MM.1S (cell line): ENCODE measurements around the gene DRAM2.

Experiments used
- DNase-seq: peaks from one replicate; pipeline ENCODE4 v3.0.0-alpha.2; 2015
- H2AFZ ChIP-seq: fragments of 300-600 bp; sonication (generic); 2 replicates; pipeline ENCODE4 v1.6.0; 2016; ENCODE audit warnings: antibody characterized with exemption, low read length
- H3F3A ChIP-seq: fragments of 300-600 bp; sonication (generic); 2 replicates; pipeline ENCODE4 v1.6.1; 2016; ENCODE audit warnings: mild to moderate bottlenecking, antibody characterized with exemption, low read length, moderate library complexity, mixed read lengths; ENCODE audit not compliant: insufficient read depth
- H3K27ac ChIP-seq: fragments of 300-600 bp; sonication (generic); 2 replicates; pipeline ENCODE4 v1.5.1; 2016; ENCODE audit warnings: mild to moderate bottlenecking, low read length
- H3K27me3 ChIP-seq: fragments of 300-600 bp; sonication (generic); replicated peaks from 2 replicates; pipeline ENCODE4 v1.6.0; 2016; ENCODE audit warnings: low read length; ENCODE audit not compliant: insufficient read depth
- H3K36me3 ChIP-seq: fragments of 300-600 bp; sonication (generic); replicated peaks from 2 replicates; pipeline ENCODE4 v1.6.1; 2016; ENCODE audit warnings: mild to moderate bottlenecking, low read length, mixed read lengths; ENCODE audit not compliant: insufficient read depth
- H3K4me1 ChIP-seq: fragments of 300-600 bp; sonication (generic); 2 replicates; pipeline ENCODE4 v1.6.1; 2016; ENCODE audit warnings: low read length, mixed read lengths
- H3K4me2 ChIP-seq: fragments of 300-600 bp; sonication (generic); 2 replicates; pipeline ENCODE4 v1.6.0; 2016; ENCODE audit warnings: low read depth, low read length
- H3K4me3 ChIP-seq: fragments of 300-600 bp; sonication (generic); 2 replicates; pipeline ENCODE4 v1.5.1; 2016; ENCODE audit warnings: low read length, mixed read lengths
- H3K79me2 ChIP-seq: fragments of 300-600 bp; sonication (generic); 2 replicates; pipeline ENCODE4 v1.6.1; 2016; ENCODE audit warnings: mixed run types, low read length, mixed read lengths
- H3K9ac ChIP-seq: fragments of 300-600 bp; sonication (generic); 2 replicates; pipeline ENCODE4 v1.6.1; 2016; ENCODE audit warnings: low read length, mixed read lengths
- H3K9me2 ChIP-seq: fragments of 300-600 bp; sonication (generic); replicated peaks from 2 replicates; pipeline ENCODE4 v1.6.1; 2016; ENCODE audit warnings: mild to moderate bottlenecking, low read length, mixed read lengths; ENCODE audit not compliant: insufficient read depth
- H3K9me3 ChIP-seq: fragments of 300-600 bp; sonication (generic); replicated peaks from 2 replicates; pipeline ENCODE4 v1.6.1; 2016; ENCODE audit warnings: mild to moderate bottlenecking, low read length, mixed read lengths; ENCODE audit not compliant: insufficient read depth
- H4K20me1 ChIP-seq: fragments of 300-600 bp; sonication (generic); 2 replicates; pipeline ENCODE4 v1.6.1; 2016; ENCODE audit warnings: mild to moderate bottlenecking, low read length, moderate library complexity, mixed read lengths; ENCODE audit not compliant: insufficient read depth
- CTCF ChIP-seq: fragments of 300-600 bp; sonication (generic); IDR thresholded peaks from 2 replicates; pipeline ENCODE4 v1.5.1; 2016; ENCODE audit warnings: antibody characterized with exemption, low read length, mixed read lengths
- EZH2 ChIP-seq: fragments of 300-600 bp; sonication (generic); optimal IDR thresholded peaks from 2 replicates; pipeline ENCODE3; 2017; ENCODE audit warnings: low read depth, mild to moderate bottlenecking, antibody characterized with exemption, low read length, mixed read lengths
- EZH2phosphoT487 ChIP-seq: fragments of 300-600 bp; sonication (generic); IDR thresholded peaks from 2 replicates; pipeline ENCODE4 v1.6.1; 2018; ENCODE audit warnings: antibody characterized with exemption, low read length

DRAM2 gene

GRCh38 chr1:111133866-111134265, 6.0 kb downstream of the DRAM2 start:
- TF ChIP-seq CTCF (no peak), EZH2phosphoT487 (no peak), EZH2 (no peak)
- H3K36me3 ChIP-seq, result no peaks in the 10 kb centered on the region
- H3K27ac ChIP-seq, result no peak overlapping the region
- H3K4me2 ChIP-seq, result no peak overlapping the region
- H3K27me3 ChIP-seq, result no peaks in the 10 kb centered on the region
- H4K20me1 ChIP-seq, result no peaks in the 10 kb centered on the region
- no peaks in the 10 kb centered on the region for H3F3A ChIP-seq
- H3K9me3 ChIP-seq, result no peaks in the 10 kb centered on the region
- H3K9me2 ChIP-seq, result no peaks in the 10 kb centered on the region
- no peak for DNase-seq
- no peaks in the 10 kb centered on the region for H3K4me1 ChIP-seq
- H3K79me2 ChIP-seq, result no peaks in the 10 kb centered on the region
- no peak overlapping the region for H3K9ac ChIP-seq
- no peak overlapping the region for H2AFZ ChIP-seq
- H3K4me3 ChIP-seq, result no peak overlapping the region

GRCh38 chr1:111131693-111132092, 8.2 kb downstream of the DRAM2 start:
- Histone ChIP-seq H2AFZ (no peak overlapping the region), H3K27ac (no peak overlapping the region), H3K9me3 (no peaks in the 10 kb centered on the region), H4K20me1 (no peaks in the 10 kb centered on the region), H3K9me2 (no peaks in the 10 kb centered on the region), H3K9ac (no peak overlapping the region), H3K4me2 (no peak overlapping the region), H3K4me3 (no peak overlapping the region), H3K79me2 (no peaks in the 10 kb centered on the region), H3F3A (no peaks in the 10 kb centered on the region), H3K36me3 (no peaks in the 10 kb centered on the region), H3K27me3 (no peaks in the 10 kb centered on the region), H3K4me1 (no peaks in the 10 kb centered on the region)
- DNase-seq, result no peak
- TF ChIP-seq EZH2phosphoT487 (no peak), EZH2 (no peak)

GRCh38 chr1:111129376-111129775, 10.5 kb downstream of the DRAM2 start:
- TF ChIP-seq CTCF, result no peak
- no peak for TF ChIP-seq EZH2phosphoT487
- no peak for TF ChIP-seq EZH2
- Histone ChIP-seq H3K4me2 (no peak overlapping the region), H4K20me1 (no peaks in the 10 kb centered on the region), H3K27ac (no peak overlapping the region), H3K9me2 (no peaks in the 10 kb centered on the region), H3K36me3 (no peaks in the 10 kb centered on the region), H3K9ac (no peak overlapping the region), H3K4me1 (no peaks in the 10 kb centered on the region), H3K79me2 (no peaks in the 10 kb centered on the region), H3F3A (no peaks in the 10 kb centered on the region), H2AFZ (no peak overlapping the region), H3K9me3 (no peaks in the 10 kb centered on the region), H3K27me3 (no peaks in the 10 kb centered on the region), H3K4me3 (no peak overlapping the region)
- DNase-seq, result no peak

GRCh38 chr1:111127923-111128643, 11.8 kb downstream of the DRAM2 start:
- no peak for TF ChIP-seq EZH2phosphoT487
- TF ChIP-seq CTCF, result no peak
- TF ChIP-seq EZH2, result no peak
- no peak overlapping the region for H3K9ac ChIP-seq
- no peak overlapping the region; the same call in 1 of the 2 replicates for H3K4me2 ChIP-seq
- no peak overlapping the region for H2AFZ ChIP-seq
- H4K20me1 ChIP-seq, result no peaks in the 10 kb centered on the region
- H3K27ac ChIP-seq, result no peak overlapping the region
- no peaks in the 10 kb centered on the region for H3K79me2 ChIP-seq
- no peaks in the 10 kb centered on the region for H3K4me1 ChIP-seq
- no peak for DNase-seq
- H3K9me2 ChIP-seq, result no peaks in the 10 kb centered on the region
- no peaks in the 10 kb centered on the region for H3F3A ChIP-seq
- no peaks in the 10 kb centered on the region for H3K9me3 ChIP-seq
- H3K36me3 ChIP-seq, result no peaks in the 10 kb centered on the region
- H3K4me3 ChIP-seq, result no peak overlapping the region
- H3K27me3 ChIP-seq, result no peaks in the 10 kb centered on the region
